ENCODE measurements around the gene OSTN. TPM values are rescaled to one million over a fixed set of nuclear protein-coding genes. Genes with fewer than 3 reads are reported as not detected.

OSTN gene
- polyA plus RNA-seq, 3 donors = not detected

GRCh38 chr3:191263365-191263764 lies 64.3 kb downstream of the OSTN start:
- Histone ChIP-seq H3K79me2 (ENCODE audit: insufficient read depth, low read length) (no peaks in the 10 kb centered on the region), H3K27ac (ENCODE audit: low read depth in 1 of 2, low read length in 2 of 2) (no peak overlapping the region), H2AFZ (ENCODE audit: insufficient read depth, low read depth, low read length, poor library complexity, severe bottlenecking) (no peak overlapping the region), H3K9me3 (replicated peaks in 1 of 2; ENCODE audit: control insufficient read depth in 1 of 2, insufficient read depth in 1 of 2, low read length in 2 of 2) (no peaks in the 10 kb centered on the region), H3K27me3 (ENCODE audit: control insufficient read depth in 2 of 2, insufficient read depth in 2 of 2, low read length in 2 of 2) (no peaks in the 10 kb centered on the region), H3K9ac (ENCODE audit: insufficient read depth, low read length, poor library complexity, severe bottlenecking) (no peak overlapping the region), H3K4me3 (replicated peaks in 1 of 3; ENCODE audit: low read depth in 2 of 3, low read length in 3 of 3) (no peak overlapping the region), H3K4me2 (replicated peaks; ENCODE audit: extremely low read depth, low read length, poor library complexity, severe bottlenecking) (no peak overlapping the region), H4K20me1 (ENCODE audit: insufficient read depth, low read length) (no peaks in the 10 kb centered on the region), H3K36me3 (replicated peaks in 1 of 2; ENCODE audit: control insufficient read depth in 1 of 2, insufficient read depth in 2 of 2, low read length in 2 of 2) (no peaks in the 10 kb centered on the region), H3K4me1 (ENCODE audit: control insufficient read depth in 1 of 2, insufficient read depth in 2 of 2, low read length in 2 of 2) (peaks cover 14 to 15% of the 10 kb centered on the region in 2 donors)
- Mint-ChIP-seq H3K36me3 (no peaks in the 10 kb centered on the region), H3K4me3 (no peak overlapping the region), H3K27ac (peak overlapping the region in 1 of 7 donors; percentile 5), H3K9me3 (peaks cover 0 to 6% (median 2%) of the 10 kb centered on the region in 7 donors), H3K4me1 (peaks cover 23% of the 10 kb centered on the region), H3K27me3 (ENCODE audit: low read depth in 3 of 3) (no peaks in the 10 kb centered on the region)
- DNase-seq = no peak
- TF ChIP-seq, protein P1, sequence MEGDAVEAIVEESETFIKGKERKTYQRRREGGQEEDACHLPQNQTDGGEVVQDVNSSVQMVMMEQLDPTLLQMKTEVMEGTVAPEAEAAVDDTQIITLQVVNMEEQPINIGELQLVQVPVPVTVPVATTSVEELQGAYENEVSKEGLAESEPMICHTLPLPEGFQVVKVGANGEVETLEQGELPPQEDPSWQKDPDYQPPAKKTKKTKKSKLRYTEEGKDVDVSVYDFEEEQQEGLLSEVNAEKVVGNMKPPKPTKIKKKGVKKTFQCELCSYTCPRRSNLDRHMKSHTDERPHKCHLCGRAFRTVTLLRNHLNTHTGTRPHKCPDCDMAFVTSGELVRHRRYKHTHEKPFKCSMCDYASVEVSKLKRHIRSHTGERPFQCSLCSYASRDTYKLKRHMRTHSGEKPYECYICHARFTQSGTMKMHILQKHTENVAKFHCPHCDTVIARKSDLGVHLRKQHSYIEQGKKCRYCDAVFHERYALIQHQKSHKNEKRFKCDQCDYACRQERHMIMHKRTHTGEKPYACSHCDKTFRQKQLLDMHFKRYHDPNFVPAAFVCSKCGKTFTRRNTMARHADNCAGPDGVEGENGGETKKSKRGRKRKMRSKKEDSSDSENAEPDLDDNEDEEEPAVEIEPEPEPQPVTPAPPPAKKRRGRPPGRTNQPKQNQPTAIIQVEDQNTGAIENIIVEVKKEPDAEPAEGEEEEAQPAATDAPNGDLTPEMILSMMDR (IDR thresholded peaks at IDR 0.05) = no peak
- intact Hi-C loops (cut with micrococcal nuclease) = no loop called here

- Histone ChIP-seq H3K4me1 (ENCODE audit: control insufficient read depth in 1 of 2, insufficient read depth in 2 of 2, low read length in 2 of 2) (peaks cover 9 to 10% of the 10 kb centered on the region in 2 donors), H3K9me3 (replicated peaks in 1 of 2; ENCODE audit: control insufficient read depth in 1 of 2, insufficient read depth in 1 of 2, low read length in 2 of 2) (no peaks in the 10 kb centered on the region), H3K9ac (ENCODE audit: insufficient read depth, low read length, poor library complexity, severe bottlenecking) (no peak overlapping the region), H3K4me2 (replicated peaks; ENCODE audit: extremely low read depth, low read length, poor library complexity, severe bottlenecking) (no peak overlapping the region), H2AFZ (ENCODE audit: insufficient read depth, low read depth, low read length, poor library complexity, severe bottlenecking) (no peak overlapping the region), H3K27me3 (ENCODE audit: control insufficient read depth in 2 of 2, insufficient read depth in 2 of 2, low read length in 2 of 2) (no peaks in the 10 kb centered on the region), H3K27ac (ENCODE audit: low read depth in 1 of 2, low read length in 2 of 2) (no peak overlapping the region), H3K36me3 (replicated peaks in 1 of 2; ENCODE audit: control insufficient read depth in 1 of 2, insufficient read depth in 2 of 2, low read length in 2 of 2) (no peaks in the 10 kb centered on the region), H3K4me3 (replicated peaks in 1 of 3; ENCODE audit: low read depth in 2 of 3, low read length in 3 of 3) (no peak overlapping the region), H4K20me1 (ENCODE audit: insufficient read depth, low read length) (no peaks in the 10 kb centered on the region), H3K79me2 (ENCODE audit: insufficient read depth, low read length) (no peaks in the 10 kb centered on the region)
- TF ChIP-seq, protein P1 (IDR thresholded peaks at IDR 0.05) = no peak
- no CpG with 5 or more reads among the region's 3 CpGs for WGBS (ENCODE audit: insufficient coverage)
- H3K27me3 Mint-ChIP-seq (ENCODE audit: low read depth in 3 of 3) = no peaks in the 10 kb centered on the region
- intact Hi-C loops (cut with micrococcal nuclease) = no loop called here
- peaks cover 18% of the 10 kb centered on the region for H3K4me1 Mint-ChIP-seq
- no peak overlapping the region for H3K4me3 Mint-ChIP-seq
- no peak overlapping the region for H3K27ac Mint-ChIP-seq
- DNase-seq = no peak
- peaks cover 0 to 6% (median 2%) of the 10 kb centered on the region in 7 donors for H3K9me3 Mint-ChIP-seq
- H3K36me3 Mint-ChIP-seq = no peaks in the 10 kb centered on the region
Observed at GRCh38 chr3:191263850-191264249, 64.8 kb downstream of the OSTN start.

Measured in CD14-positive monocyte (primary cell).